Upper lobe of right lung (tissue), 1 donor: ENCODE data around the gene SLC22A7. TPM values are rescaled to one million over a fixed set of nuclear protein-coding genes. Genes with fewer than 3 reads are reported as not detected.

ENCODE experiments used
- ATAC-seq: fragments of 200-7000 bp; cut with Tn5 transposase; one replicate; pipeline ENCODE4 v1.9.1; 2020; ENCODE audit warnings: mild to moderate bottlenecking, moderate library complexity
- DNase-seq: peaks from one replicate; pipeline ENCODE4 v3.0.0-alpha.2; 2020
- H3K27ac ChIP-seq: fragments of 200-600 bp; one replicate; pipeline ENCODE4 v1.8.0; 2022
- H3K27me3 ChIP-seq: fragments of 200-600 bp; one replicate; pipeline ENCODE4 v1.8.0; 2022; ENCODE audit warnings: mild to moderate bottlenecking
- H3K36me3 ChIP-seq: fragments of 200-600 bp; one replicate; pipeline ENCODE4 v1.8.0; 2022
- H3K4me1 ChIP-seq: fragments of 200-600 bp; one replicate; pipeline ENCODE4 v1.8.0; 2022
- H3K4me3 ChIP-seq: fragments of 200-600 bp; one replicate; pipeline ENCODE4 v1.8.0; 2022; ENCODE audit warnings: mild to moderate bottlenecking
- H3K9me3 ChIP-seq: fragments of 200-600 bp; one replicate; pipeline ENCODE4 v1.8.0; 2022
- intact Hi-C: fragments of 100-400 bp; cut with DNase I; formaldehyde crosslinking; loops from one replicate; pipeline ENCODE4 v1.11.0; 2022
- total RNA-seq: library from RNA; stranded (reverse); fragmentation: NEBNext Ultra II Directional; extraction: Animal tissue kit (Norgen Biotek cat#: 25700); gene quantifications from one replicate; pipeline ENCODE4 v1.2.1, GENCODE V29; 2021
- TF ChIP-seq, protein P1 (sequence below): fragments of 200-600 bp; IDR thresholded peaks from one replicate; pipeline ENCODE4 v1.8.0; 2022; ENCODE audit warnings: antibody characterized with exemption
- donor health status: DM: no; HTN: yes; CAD: no; lungs with severe emphysema.

Gene SLC22A7
- total RNA-seq, 1 donor from 2014 or later, result not detected

DNA sequence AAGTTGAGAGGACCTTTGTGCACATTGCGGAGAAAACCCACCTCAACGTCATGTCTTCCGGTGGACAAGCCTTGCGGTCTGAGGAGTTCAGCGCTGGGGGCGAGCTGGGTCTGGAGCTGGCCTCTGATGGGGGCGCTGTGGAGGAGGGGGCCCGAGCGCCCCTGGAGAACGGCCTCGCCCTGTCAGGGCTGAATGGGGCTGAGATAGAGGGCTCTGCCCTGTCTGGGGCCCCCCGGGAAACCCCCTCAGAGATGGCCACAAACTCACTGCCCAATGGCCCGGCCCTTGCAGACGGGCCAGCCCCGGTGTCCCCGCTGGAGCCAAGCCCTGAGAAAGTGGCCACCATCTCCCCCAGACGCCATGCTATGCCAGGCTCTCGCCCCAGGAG lies 14.6 kb upstream of the SLC22A7 start:
- Histone ChIP-seq H3K27ac (no peak overlapping the region), H3K4me3 (no peak overlapping the region), H3K4me1 (no peaks in the 10 kb centered on the region), H3K36me3 (no peaks in the 10 kb centered on the region), H3K27me3 (peaks cover 33% of the 10 kb centered on the region), H3K9me3 (no peaks in the 10 kb centered on the region)
- DNase-seq, result no peak
- TF ChIP-seq, protein P1, sequence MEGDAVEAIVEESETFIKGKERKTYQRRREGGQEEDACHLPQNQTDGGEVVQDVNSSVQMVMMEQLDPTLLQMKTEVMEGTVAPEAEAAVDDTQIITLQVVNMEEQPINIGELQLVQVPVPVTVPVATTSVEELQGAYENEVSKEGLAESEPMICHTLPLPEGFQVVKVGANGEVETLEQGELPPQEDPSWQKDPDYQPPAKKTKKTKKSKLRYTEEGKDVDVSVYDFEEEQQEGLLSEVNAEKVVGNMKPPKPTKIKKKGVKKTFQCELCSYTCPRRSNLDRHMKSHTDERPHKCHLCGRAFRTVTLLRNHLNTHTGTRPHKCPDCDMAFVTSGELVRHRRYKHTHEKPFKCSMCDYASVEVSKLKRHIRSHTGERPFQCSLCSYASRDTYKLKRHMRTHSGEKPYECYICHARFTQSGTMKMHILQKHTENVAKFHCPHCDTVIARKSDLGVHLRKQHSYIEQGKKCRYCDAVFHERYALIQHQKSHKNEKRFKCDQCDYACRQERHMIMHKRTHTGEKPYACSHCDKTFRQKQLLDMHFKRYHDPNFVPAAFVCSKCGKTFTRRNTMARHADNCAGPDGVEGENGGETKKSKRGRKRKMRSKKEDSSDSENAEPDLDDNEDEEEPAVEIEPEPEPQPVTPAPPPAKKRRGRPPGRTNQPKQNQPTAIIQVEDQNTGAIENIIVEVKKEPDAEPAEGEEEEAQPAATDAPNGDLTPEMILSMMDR, result no peak
- no peak for ATAC-seq
- intact Hi-C loops, result no loop called here

DNA sequence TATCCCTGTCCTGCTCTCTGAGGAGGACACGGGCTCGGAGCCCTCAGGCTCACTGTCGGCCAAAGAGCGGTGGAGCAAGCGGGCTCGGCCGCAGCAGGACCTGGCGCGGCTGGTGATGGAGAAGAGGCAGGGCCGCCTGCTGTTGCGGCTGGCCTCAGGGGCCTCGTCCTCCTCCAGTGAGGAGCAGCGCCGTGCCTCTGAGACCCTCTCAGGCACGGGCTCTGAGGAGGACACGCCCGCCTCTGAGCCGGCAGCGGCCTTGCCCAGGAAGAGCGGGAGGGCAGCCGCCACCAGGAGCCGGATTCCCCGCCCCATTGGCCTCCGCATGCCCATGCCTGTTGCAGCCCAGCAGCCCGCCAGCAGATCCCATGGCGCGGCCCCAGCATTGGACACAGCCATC lies 14.2 kb upstream of the SLC22A7 start:
- H3K4me1 ChIP-seq, result no peaks in the 10 kb centered on the region
- H3K27ac ChIP-seq, result no peak overlapping the region
- TF ChIP-seq, protein P1, result no peak
- H3K4me3 ChIP-seq, result no peak overlapping the region
- ATAC-seq (no peak), DNase-seq (no peak)
- H3K27me3 ChIP-seq, result peaks cover 33% of the 10 kb centered on the region
- no peaks in the 10 kb centered on the region for H3K9me3 ChIP-seq
- no peaks in the 10 kb centered on the region for H3K36me3 ChIP-seq
- intact Hi-C loops, result no loop called here

DNA sequence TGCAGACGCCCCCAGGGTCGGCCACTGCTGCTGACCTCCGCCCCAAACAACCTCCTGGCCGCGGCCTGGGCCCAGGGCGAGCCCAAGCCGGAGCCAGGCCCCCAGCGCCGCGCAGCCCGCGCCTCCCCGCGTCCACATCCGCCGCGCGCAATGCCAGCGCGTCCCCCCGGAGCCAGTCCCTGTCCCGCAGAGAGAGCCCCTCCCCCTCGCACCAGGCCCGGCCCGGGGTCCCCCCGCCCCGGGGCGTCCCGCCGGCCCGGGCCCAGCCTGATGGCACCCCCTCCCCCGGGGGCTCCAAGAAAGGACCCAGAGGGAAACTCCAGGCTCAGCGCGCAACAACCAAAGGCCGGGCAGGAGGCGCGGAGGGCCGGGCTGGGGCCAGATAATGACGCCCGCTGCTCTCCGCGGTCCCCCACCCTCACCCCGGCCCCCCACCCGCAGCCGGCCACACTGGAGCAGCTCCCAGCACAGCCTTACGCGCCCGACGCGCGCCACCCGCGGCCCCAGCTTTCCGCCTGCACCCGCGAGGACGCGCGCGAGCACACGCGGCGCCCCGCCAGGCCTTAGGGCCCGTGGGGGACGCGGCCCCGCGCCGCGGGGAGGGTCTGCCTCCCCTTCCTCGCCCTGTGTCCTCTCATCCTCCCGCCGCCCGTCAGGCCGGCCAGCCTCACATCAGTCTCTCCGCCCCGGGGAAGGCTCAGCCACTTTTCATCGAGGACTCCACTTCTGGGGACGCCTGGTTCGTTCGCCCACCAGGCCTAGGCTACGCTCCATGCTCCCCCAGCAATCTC lies 12.9 kb upstream of the SLC22A7 start:
- no peaks in the 10 kb centered on the region for H3K36me3 ChIP-seq
- H3K9me3 ChIP-seq, result no peaks in the 10 kb centered on the region
- intact Hi-C loops, result no loop called here
- no peak for DNase-seq
- no peak for ATAC-seq
- H3K27ac ChIP-seq, result no peak overlapping the region
- H3K4me1 ChIP-seq, result no peaks in the 10 kb centered on the region
- TF ChIP-seq, protein P1, result no peak
- peaks cover 33% of the 10 kb centered on the region for H3K27me3 ChIP-seq
- H3K4me3 ChIP-seq, result no peak overlapping the region

DNA sequence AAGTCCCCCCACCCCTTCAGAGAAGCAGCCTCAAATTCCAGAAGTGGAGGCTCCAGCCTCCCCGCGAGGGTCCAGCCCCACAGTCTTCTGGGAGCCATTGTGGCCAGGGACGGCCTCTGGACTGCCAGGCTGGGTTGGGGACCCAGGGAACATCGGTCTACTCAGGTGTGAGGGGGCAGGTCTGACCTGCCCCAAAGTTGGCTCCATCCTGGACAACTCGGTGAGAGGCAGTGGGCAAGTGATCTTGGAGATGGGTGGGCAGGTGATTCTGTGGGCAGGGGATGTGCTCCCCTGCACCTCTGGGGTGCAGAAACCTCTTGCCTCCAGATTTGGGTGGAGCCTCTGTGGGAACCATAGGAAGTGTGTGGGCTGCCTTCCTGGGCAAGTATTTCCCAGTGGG lies 12.2 kb upstream of the SLC22A7 start:
- no peak overlapping the region for H3K4me3 ChIP-seq
- no peaks in the 10 kb centered on the region for H3K36me3 ChIP-seq
- H3K9me3 ChIP-seq, result no peaks in the 10 kb centered on the region
- DNase-seq (no peak), ATAC-seq (no peak)
- TF ChIP-seq, protein P1, result no peak
- intact Hi-C loops, result no loop called here
- H3K4me1 ChIP-seq, result no peaks in the 10 kb centered on the region
- H3K27me3 ChIP-seq, result peaks cover 33% of the 10 kb centered on the region
- no peak overlapping the region for H3K27ac ChIP-seq

DNA sequence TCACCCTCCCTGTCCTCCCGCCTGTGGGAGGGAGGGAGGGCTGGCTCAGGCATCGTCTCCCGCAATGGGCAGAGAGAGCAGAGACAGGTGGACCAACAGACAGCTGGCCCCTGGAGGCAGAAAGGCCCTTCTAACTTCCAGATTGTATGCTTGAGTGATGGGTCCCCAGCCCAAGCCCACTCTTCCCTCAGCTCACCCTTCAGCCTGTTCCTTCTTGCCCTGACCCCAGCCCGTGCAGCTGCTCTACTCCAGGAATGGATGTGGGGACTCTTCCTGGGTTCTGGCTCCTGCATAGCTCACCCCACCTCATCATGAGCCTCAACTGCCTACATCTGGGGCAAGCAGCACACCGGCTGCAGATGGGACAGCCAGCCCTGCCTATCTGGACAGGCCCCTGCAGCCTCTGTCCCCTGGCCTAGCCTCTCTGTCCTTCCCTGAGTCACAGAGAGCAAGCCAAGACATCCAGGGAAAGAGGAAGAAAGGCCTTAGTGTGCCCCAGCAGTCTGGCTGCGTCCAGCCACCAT lies 11.5 kb upstream of the SLC22A7 start:
- H3K4me1 ChIP-seq, result no peaks in the 10 kb centered on the region
- intact Hi-C loops, result no loop called here
- no peak overlapping the region for H3K4me3 ChIP-seq
- no peak for ATAC-seq
- H3K27ac ChIP-seq, result no peak overlapping the region
- no peaks in the 10 kb centered on the region for H3K36me3 ChIP-seq
- TF ChIP-seq, protein P1, result no peak
- no peaks in the 10 kb centered on the region for H3K9me3 ChIP-seq
- peaks cover 33% of the 10 kb centered on the region for H3K27me3 ChIP-seq
- DNase-seq, result no peak
